ENCODE results near the gene ORM1.

The ORM1 gene

DNA sequence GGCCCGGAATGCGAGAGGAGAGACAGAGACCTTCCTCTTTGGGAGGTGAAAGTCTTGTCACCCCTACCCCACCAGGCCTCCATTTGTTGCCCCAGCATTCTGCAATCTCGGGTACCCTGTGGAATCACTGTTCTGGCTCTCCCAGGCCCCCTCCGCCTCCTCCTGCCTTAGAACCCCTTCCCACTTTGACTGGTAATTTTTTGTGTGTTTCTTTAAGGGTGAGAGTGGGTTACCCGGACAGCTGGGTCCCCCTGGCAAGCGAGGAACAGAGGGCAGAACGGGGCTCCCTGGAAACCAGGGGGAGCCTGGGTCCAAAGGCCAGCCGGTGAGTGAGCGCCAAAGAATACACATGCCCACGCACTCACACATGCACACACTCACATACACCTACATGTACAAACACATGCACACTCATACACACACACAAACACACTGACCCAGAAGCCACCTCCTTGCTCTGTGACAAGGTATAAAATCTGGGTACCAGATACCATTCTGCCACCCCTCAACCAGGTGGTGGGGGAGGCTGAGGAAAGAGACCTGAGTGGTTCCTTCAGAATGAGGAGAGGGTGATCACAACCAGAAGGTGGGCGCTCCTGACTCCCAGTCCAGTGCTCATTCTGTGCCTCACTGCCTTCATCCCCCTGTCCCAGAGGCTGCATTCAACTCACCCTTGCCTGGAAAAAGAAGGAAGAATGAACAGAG, 30.9 kb upstream of the ORM1 start:
- H3K4me3 ChIP-seq (ENCODE audit: low read length) = no peak overlapping the region
- DNase-seq (ENCODE audit: low read depth) = no peak
- TF ChIP-seq, protein P1, sequence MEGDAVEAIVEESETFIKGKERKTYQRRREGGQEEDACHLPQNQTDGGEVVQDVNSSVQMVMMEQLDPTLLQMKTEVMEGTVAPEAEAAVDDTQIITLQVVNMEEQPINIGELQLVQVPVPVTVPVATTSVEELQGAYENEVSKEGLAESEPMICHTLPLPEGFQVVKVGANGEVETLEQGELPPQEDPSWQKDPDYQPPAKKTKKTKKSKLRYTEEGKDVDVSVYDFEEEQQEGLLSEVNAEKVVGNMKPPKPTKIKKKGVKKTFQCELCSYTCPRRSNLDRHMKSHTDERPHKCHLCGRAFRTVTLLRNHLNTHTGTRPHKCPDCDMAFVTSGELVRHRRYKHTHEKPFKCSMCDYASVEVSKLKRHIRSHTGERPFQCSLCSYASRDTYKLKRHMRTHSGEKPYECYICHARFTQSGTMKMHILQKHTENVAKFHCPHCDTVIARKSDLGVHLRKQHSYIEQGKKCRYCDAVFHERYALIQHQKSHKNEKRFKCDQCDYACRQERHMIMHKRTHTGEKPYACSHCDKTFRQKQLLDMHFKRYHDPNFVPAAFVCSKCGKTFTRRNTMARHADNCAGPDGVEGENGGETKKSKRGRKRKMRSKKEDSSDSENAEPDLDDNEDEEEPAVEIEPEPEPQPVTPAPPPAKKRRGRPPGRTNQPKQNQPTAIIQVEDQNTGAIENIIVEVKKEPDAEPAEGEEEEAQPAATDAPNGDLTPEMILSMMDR (IDR thresholded peaks at IDR 0.05; ENCODE audit: insufficient read depth, low read depth, low read length, missing control alignments) = no peak

DNA sequence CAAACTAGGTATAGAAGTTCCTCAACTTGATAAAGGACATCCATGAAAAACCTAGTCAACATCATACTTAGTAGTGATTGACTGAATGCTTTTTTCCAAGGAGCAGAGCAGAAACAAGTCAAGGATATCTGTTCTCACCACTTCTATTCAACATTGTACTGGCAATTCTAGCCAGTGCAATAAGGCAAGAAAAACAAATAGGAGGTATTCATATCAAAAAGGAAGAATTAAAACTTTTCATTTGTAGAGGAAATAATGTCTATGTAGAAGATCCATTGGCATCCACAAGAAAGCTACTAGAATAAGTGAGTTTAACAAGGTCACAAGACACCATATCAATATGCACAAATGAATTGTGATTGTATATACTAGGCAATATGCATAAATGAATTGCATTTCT, 28.2 kb upstream of the ORM1 start:
- TF ChIP-seq, protein P1 (IDR thresholded peaks at IDR 0.05; ENCODE audit: insufficient read depth, low read depth, low read length, missing control alignments) = no peak
- no peak for DNase-seq (ENCODE audit: low read depth)
- no peak overlapping the region for H3K4me3 ChIP-seq (ENCODE audit: low read length)

DNA sequence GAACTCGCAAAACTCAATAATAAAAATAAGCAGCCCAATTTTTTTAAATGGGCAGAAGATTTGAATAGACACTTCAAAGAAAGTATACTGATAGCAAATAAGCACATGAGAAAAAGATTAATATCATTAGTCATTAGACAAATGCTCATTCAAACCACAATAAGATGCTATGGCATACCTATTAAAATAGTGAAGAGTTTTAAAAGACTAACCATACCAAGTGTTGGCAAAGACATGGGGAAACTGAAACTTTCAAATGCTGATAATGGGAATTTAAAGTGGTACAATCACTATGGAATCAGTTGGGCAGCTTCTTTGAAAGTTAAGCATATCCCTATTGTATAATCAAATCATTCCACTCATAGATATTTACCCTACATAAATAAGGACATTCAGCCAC, 26.6 kb upstream of the ORM1 start:
- TF ChIP-seq, protein P1 (IDR thresholded peaks at IDR 0.05; ENCODE audit: insufficient read depth, low read depth, low read length, missing control alignments) = no peak
- no peak for DNase-seq (ENCODE audit: low read depth)
- no peak overlapping the region for H3K4me3 ChIP-seq (ENCODE audit: low read length)

DNA sequence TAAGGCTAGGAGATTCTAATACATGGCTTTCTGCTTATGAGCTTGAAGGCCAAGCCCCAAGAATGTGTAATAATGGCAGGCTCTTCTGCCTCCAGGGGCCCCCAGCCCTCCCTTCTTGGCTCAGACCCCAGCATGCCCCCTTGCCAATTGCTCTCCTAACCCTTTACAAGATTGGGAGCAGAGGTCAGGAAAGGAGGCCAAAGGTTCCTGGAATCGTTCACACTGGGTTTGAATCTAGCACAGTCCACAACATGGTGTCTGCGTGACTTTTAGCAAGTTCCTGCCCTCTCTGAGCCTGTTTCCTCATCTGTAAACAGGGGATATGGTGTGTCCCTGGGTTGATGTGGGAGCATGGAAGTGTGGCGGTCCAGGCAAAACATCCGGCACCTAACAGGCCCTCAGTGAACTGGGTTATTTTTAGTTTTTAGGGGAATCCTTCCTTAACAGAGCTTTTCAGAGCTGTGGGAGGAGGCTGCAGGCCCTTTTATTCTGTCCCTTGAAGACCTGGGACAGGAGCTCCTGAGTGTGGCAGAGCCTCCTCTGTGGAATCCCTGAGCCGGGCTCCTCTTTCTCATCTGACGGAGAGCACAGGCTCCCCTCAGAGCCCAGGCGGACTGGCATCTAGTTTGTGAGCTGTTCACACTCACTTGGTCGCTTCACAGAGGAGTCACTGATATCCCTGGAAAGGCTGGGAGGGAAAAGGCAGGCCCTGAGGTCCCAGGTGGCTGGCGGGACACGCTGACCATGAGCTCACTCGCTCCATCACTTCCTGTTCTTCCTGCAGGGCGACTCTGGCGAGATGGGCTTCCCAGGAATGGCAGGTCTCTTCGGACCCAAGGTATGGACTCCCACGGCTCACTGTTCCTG, 23.4 kb upstream of the ORM1 start:
- no peak for DNase-seq (ENCODE audit: low read depth)
- TF ChIP-seq, protein P1 (IDR thresholded peaks at IDR 0.05; ENCODE audit: insufficient read depth, low read depth, low read length, missing control alignments) = no peak
- H3K4me3 ChIP-seq (ENCODE audit: low read length) = no peak overlapping the region

DNA sequence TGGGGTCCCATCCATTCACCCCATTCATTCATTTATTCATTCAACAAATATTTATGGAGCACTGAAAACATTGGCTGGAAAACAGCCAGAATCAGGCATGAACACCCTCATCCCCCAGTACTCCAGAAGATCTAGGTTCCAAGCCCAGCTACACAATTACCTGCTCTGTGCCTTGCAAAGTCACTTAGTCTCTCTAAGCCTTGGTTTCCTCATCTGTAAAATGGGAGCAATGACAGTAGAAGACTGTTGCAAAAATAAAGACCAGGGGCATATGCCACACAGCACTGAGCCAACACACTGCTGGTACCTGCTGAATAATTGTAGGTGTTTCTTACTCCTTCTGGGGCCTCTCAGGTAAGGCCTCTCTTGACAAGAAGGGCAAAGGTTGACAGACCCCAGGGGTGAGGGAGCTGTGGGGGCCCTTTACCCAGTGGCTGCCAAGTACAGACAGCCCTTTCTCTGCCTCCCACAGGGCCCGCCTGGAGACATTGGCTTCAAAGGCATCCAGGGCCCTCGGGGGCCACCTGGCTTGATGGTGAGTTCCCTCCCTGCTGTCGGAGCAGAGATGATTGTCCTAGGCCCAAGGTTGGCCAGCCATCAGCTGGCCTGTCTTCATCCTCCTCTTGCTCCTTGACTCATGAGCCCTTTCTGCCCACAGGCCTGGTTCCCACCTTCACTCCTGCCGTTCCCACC, 22.6 kb upstream of the ORM1 start:
- TF ChIP-seq, protein P1 (IDR thresholded peaks at IDR 0.05; ENCODE audit: insufficient read depth, low read depth, low read length, missing control alignments) = no peak
- no peak for DNase-seq (ENCODE audit: low read depth)
- no peak overlapping the region for H3K4me3 ChIP-seq (ENCODE audit: low read length)

DNA sequence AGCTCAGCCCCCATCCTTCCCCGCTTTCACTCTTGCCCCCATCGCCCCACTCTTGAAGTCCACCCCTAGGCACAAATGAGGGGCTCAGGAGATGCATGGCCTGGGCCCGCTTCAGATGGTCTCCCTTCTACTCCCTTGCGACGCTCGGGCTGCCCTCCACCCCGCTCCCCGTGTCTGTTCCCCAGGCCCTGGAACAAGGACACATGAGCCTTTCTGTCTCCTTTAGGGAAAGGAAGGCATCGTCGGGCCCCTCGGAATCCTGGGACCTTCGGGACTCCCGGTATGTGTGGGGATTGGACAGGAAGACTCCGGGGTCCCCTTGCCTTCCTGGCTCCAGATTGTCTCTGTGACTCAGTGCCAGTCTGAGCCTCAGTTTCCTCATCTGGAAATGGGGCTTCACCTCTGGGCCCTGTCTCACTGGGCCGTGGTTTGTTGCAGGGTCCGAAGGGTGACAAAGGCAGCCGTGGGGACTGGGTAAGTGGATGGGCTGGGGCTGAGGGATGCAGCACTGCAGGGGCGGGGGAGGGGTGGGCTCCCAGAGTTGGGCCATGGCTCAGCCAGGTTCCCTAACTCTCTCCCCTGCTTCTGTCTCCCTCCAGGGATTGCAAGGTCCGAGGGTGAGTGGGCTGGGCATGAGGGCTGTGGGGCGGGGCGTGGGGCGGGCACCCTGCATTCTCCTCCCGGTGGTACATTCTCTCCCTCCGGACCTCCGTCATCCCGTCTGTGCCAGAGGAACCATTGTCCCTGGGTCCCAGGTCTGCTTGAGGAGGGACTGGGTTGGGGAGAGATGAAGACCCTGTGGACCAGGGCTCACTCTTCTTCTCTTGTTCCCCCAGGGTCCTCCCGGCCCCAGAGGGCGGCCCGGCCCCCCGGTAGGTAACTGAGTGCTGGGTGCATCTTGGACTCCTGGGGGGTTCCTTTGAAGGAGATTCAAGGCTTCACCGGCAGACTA, 21.8 kb upstream of the ORM1 start:
- TF ChIP-seq, protein P1 (IDR thresholded peaks at IDR 0.05; ENCODE audit: insufficient read depth, low read depth, low read length, missing control alignments) = no peak
- DNase-seq (ENCODE audit: low read depth) = no peak
- no peak overlapping the region for H3K4me3 ChIP-seq (ENCODE audit: low read length)

Data from epithelial cell of esophagus (primary cell).